Measurements from ENCODE around the gene OSBPL2. TPM values are rescaled to one million over a fixed set of nuclear protein-coding genes. Genes with fewer than 3 reads are reported as not detected.

Gene OSBPL2
- total and polyA plus RNA-seq, 9 of the 15 experiments (the other 6 are each of a cell fraction or from before 2014, with no cell fraction given), result 2.5 to 25.6 (median 14.1) TPM

GRCh38 chr20:62269871-62270270, 31.6 kb downstream of the OSBPL2 start:
- intact Hi-C loops (cut with micrococcal nuclease) (no loop called here), in situ Hi-C loops (cut with MboI) (no loop called here)
- Histone ChIP-seq H3K4me3 (no peak overlapping the region), H3K4me1 (replicated peaks in 1 of 2; ENCODE audit: control insufficient read depth in 2 of 2, insufficient read depth in 2 of 2, low read length in 2 of 2) (peaks cover 9 to 19% of the 10 kb centered on the region in 2 experiments; a peak in 4 of 5 replicates), H3K79me2 (ENCODE audit: control insufficient read depth, insufficient read depth, low read length) (no peaks in the 10 kb centered on the region), H3K4me2 (ENCODE audit: insufficient read depth, low read length) (no peak overlapping the region), H4K20me1 (replicated peaks; ENCODE audit: control insufficient read depth, insufficient read depth, low read length) (peaks cover 18% of the 10 kb centered on the region; the same call in 1 of the 2 replicates), H3K9ac (ENCODE audit: insufficient read depth in 1 of 2, low read depth in 2 of 2, low read length in 2 of 2) (peak overlapping the region in 1 of 2 experiments; percentile 61; a peak in 1 of 4 replicates), H3K36me3 (ENCODE audit: control insufficient read depth, insufficient read depth, low read length) (peaks cover 22% of the 10 kb centered on the region; the same call in 2 of the 3 replicates), H3K27ac (ENCODE audit: extremely low read depth, low read depth, low read length) (no peak overlapping the region), H3K27me3 (ENCODE audit: control insufficient read depth in 2 of 2, insufficient read depth in 2 of 2, low read length in 2 of 2) (no peaks in the 10 kb centered on the region), H3K9me1 (ENCODE audit: control insufficient read depth, insufficient read depth, low read length) (no peaks in the 10 kb centered on the region), H3K9me3 (replicated peaks; ENCODE audit: control insufficient read depth, insufficient read depth, low read depth, low read length) (no peaks in the 10 kb centered on the region), H2AFZ (ENCODE audit: low read depth, low read length) (no peak overlapping the region)
- peak; percentile 20; the same call in 1 of the 2 replicates for TF ChIP-seq POLR2G (IDR thresholded peaks at IDR 0.05; ENCODE audit: low read depth, low read length)
- no peak for TF ChIP-seq MITF (IDR thresholded peaks at IDR 0.05)
- TF ChIP-seq, protein P1, sequence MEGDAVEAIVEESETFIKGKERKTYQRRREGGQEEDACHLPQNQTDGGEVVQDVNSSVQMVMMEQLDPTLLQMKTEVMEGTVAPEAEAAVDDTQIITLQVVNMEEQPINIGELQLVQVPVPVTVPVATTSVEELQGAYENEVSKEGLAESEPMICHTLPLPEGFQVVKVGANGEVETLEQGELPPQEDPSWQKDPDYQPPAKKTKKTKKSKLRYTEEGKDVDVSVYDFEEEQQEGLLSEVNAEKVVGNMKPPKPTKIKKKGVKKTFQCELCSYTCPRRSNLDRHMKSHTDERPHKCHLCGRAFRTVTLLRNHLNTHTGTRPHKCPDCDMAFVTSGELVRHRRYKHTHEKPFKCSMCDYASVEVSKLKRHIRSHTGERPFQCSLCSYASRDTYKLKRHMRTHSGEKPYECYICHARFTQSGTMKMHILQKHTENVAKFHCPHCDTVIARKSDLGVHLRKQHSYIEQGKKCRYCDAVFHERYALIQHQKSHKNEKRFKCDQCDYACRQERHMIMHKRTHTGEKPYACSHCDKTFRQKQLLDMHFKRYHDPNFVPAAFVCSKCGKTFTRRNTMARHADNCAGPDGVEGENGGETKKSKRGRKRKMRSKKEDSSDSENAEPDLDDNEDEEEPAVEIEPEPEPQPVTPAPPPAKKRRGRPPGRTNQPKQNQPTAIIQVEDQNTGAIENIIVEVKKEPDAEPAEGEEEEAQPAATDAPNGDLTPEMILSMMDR (IDR thresholded peaks at IDR 0.05 in 2 of 3, conservative IDR thresholded peaks at IDR 0.05 in 1 of 3; ENCODE audit: insufficient read depth in 2 of 3, low read depth in 1 of 3, low read length in 3 of 3), result 0 out of 6 replicates have a peak, but pooled peaks of 1 of the 3 experiments have one; percentile 22
- ChIA-PET POLR2A (no interaction called here), CTCF (ENCODE audit: low intra/inter-chr PET ratio) (no interaction called here)
- peak; percentile 46; the same call in 2 of the 3 replicates for ATAC-seq
- no TSS peak for BruUV-seq (replicated peaks)
- 67% methylated on average over 17 of the region's 17 CpGs for WGBS (ENCODE audit: insufficient coverage, low coverage, missing lambda C conversion rate)
- DNase-seq (ENCODE audit: extremely low read depth in 1 of 4, low spot score in 3 of 4), result peak in 2 of 4 experiments; percentile 32 to 37
- FAIRE-seq, result no peak

Measured in K562 (cell line).